Dendritic cell treated with granulocyte-macrophage colony-stimulating factor and Interleukin-4, amounts not matched to agents 40 ng/mL and 50 ng/mL, for 4 days (primary cell): ENCODE measurements around the gene EID3.

Experiments used
- H3K27ac Mint-ChIP-seq: one replicate; pipeline ENCODE4 v1.8.0; 2022; ENCODE audit warnings: mild to moderate bottlenecking, mixed read lengths
- H3K27me3 Mint-ChIP-seq: one replicate; pipeline ENCODE4 v1.8.0; 2022; ENCODE audit warnings: mild to moderate bottlenecking, mixed read lengths
- H3K36me3 Mint-ChIP-seq: one replicate; pipeline ENCODE4 v1.8.0; 2022; ENCODE audit warnings: low read depth, mixed read lengths
- H3K4me1 Mint-ChIP-seq: one replicate; pipeline ENCODE4 v1.8.0; 2022; ENCODE audit warnings: low read depth, mixed read lengths
- H3K4me3 Mint-ChIP-seq: one replicate; pipeline ENCODE4 v1.8.0; 2022; ENCODE audit warnings: mild to moderate bottlenecking, moderate library complexity, mixed read lengths
- H3K9me3 Mint-ChIP-seq: one replicate; pipeline ENCODE4 v1.8.0; 2022; ENCODE audit warnings: mixed read lengths
- intact Hi-C: fragments of 100-400 bp; cut with micrococcal nuclease; formaldehyde crosslinking; loops from one replicate; pipeline ENCODE4 v1.15.0; 2022

EID3 gene

DNA sequence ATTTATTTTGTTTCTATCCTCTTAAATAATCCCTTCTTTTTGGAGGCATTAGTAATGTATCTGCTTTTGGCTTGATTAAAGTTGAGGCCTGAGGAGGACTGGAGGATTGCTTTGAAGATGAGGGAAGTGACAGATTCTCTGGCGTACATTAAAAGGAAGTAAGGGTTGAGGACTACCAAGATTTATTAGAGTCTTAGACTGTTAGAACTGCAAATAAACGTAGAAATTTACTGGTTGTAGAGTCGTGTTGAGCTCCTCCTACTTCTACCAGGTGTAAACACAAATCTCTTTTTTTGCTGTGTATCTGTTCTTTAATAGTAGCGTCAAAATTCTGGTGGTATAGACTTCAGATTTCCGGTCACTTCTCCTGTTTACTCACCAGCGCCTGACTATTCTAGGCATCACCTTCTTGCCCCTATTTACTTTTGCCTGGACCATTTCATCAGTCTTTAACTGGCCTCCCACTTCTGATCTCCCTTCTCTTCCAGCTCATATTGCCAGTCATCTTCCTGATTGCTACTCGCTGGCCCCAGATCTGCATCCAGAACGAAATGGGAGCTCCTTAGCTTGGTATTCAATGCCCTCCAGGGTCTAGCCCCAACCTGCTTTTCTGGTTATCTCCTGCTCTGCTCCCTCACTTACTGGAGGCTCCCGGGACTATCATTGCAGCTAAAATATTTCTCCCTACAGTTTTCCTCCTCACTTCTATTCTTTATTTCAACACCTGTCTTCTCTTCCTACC, 8.4 kb upstream of the EID3 start:
- no peaks in the 10 kb centered on the region for H3K27me3 Mint-ChIP-seq
- H3K4me1 Mint-ChIP-seq: peaks cover 48% of the 10 kb centered on the region
- peak overlapping the region; percentile 51 for H3K27ac Mint-ChIP-seq
- no peaks in the 10 kb centered on the region for H3K9me3 Mint-ChIP-seq
- H3K36me3 Mint-ChIP-seq: peaks cover 74% of the 10 kb centered on the region
- no peak overlapping the region for H3K4me3 Mint-ChIP-seq
- intact Hi-C loops: no loop called here

DNA sequence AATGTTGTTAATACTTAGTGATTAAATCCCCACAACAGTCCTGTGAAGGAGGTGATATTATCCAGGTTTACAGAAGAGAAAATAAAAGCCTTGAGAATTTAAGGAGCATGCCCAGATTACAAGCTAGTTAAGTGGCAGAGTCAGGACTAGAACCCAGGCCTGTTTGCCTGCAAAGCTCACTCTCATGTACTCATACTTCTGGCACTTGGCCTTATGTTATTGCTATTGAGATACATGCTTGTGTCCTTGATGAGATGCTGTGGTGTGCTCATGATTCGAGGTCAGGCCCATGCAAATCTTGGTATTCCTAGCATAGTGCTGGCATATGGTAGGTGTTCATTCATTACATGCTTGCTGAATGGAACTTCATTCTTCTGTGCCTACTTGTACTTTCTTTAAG, 7.6 kb upstream of the EID3 start:
- intact Hi-C loops: no loop called here
- Mint-ChIP-seq H3K9me3 (no peaks in the 10 kb centered on the region), H3K4me1 (peaks cover 55% of the 10 kb centered on the region), H3K4me3 (no peak overlapping the region), H3K27ac (peak overlapping the region; percentile 51), H3K27me3 (no peaks in the 10 kb centered on the region), H3K36me3 (peaks cover 83% of the 10 kb centered on the region)

DNA sequence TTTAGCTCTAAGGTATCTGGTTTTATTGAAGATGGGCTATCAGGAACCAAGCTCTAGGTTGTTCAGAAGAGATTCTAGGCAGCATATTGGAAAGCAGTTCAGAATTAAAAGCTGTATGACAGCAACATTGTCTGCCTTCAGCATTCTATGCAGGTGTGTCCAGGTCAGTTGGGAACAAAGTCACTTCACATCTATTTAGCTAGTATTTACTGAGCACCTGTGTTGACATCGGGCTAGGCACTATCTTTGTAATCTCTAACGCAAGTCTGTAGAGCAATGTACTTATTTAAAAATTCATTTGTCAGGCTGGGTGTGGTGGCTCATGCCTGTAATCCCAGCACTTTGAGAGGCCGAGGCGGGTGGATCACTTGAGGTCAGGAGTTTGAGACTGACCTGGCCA, 6.8 kb upstream of the EID3 start:
- H3K36me3 Mint-ChIP-seq: peaks cover 81% of the 10 kb centered on the region
- no peak overlapping the region for H3K27ac Mint-ChIP-seq
- no peaks in the 10 kb centered on the region for H3K9me3 Mint-ChIP-seq
- H3K4me1 Mint-ChIP-seq: peaks cover 53% of the 10 kb centered on the region
- no peaks in the 10 kb centered on the region for H3K27me3 Mint-ChIP-seq
- intact Hi-C loops: no loop called here
- H3K4me3 Mint-ChIP-seq: no peak overlapping the region

DNA sequence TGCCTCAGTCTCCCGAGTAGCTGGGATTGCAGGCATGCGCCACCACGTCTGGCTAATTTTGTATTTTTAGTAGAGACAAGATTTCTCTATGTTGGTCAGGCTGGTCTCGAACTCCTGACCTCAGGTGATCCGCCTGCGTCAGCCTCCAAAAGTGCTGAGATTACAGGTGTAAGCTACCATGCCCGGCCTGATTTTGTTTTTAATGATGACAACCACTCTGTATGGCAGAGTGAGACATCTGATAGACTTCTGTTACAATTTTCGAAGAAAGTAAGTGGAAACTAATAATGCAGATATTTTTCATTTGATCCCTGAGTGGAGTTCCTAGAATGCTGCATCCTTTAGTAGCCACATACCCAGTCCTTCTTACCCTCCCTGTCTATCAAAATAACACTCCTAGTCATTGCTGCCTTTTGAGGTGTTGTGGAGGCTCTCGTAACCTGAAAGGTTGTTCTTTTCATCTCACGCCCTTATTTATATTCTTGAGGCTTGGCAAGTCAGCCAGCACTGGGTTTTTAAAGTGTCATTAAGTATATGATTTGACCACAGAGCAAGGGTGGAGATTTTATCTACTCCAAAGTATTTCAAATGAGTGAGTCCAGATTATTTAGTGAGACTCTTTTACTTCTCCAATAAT, 5.9 kb upstream of the EID3 start:
- H3K27me3 Mint-ChIP-seq: no peaks in the 10 kb centered on the region
- H3K4me3 Mint-ChIP-seq: no peak overlapping the region
- intact Hi-C loops: no loop called here
- peaks cover 45% of the 10 kb centered on the region for H3K4me1 Mint-ChIP-seq
- no peaks in the 10 kb centered on the region for H3K9me3 Mint-ChIP-seq
- H3K36me3 Mint-ChIP-seq: peaks cover 72% of the 10 kb centered on the region
- no peak overlapping the region for H3K27ac Mint-ChIP-seq

DNA sequence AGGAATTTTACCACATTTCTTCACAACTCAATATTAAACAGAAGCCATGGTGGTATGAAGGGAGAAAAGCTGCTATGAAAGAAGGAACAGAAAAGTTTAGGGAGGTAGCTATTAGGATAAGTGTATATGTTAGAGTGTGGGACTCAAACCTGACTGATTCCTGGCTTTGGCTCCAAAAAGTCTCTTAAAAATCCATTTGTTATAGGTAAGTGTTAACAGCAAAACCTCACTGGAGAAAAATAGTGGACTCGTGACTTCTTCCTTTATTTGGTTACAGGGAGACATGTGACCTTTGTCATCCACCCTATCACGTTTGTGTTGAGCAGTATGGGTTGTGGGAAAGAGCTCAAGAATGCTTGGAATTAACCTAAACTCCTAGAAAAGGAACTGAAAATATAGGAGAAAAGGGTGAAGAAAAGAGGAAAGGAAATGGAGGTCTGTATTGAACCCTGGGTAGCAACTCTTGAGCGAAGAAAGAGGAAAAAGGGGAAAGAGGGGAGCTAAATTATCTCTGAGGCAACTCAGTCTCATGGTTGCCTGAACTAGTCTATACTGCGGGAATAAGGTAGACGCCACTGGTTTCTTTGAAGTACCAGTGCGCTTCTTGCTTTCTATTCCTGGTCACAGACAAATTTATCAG, 3.6 kb upstream of the EID3 start:
- H3K9me3 Mint-ChIP-seq: no peaks in the 10 kb centered on the region
- peak overlapping the region; percentile 51 for H3K27ac Mint-ChIP-seq

DNA sequence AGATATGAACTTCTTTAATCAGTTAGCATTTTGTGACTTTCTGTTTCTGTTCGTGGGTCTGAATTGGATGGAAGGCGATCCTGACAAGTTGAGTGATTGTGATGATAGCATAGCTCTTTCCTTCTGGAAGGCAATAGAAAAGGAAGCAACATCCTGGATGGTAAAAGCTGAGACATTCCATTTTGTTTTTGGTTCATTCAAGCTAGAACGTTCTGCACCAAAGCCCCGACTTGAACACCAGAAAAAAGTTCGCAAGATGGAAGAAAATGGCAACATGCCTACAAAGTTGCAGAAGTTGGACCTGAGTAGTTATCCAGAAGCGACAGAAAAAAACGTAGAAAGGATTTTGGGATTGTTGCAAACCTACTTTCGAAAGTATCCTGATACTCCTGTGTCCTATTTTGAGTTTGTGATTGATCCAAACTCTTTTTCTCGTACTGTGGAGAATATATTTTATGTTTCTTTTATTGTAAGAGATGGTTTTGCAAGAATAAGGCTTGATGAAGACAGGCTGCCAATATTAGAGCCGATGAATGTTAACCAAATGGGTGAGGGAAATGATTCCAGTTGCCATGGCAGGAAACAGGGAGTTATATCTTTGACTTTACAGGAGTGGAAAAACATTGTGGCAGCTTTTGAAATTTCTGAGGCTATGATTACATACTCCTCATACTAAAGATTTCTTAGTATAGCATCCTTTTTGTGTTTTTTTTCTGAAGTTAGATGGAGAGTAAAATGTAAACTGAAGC, 896 bp downstream of the EID3 start:
- Mint-ChIP-seq H3K27ac (peak overlapping the region; percentile 84), H3K4me1 (peaks cover 66% of the 10 kb centered on the region), H3K36me3 (peaks cover 72% of the 10 kb centered on the region), H3K4me3 (peak overlapping the region; percentile 94), H3K27me3 (no peaks in the 10 kb centered on the region), H3K9me3 (no peaks in the 10 kb centered on the region)
- intact Hi-C loops: loop anchor here (5.0 kb wide), 1 partner anchor 87 kb away; the partner anchor contains the start of gene TXNRD1

More for the DNA sequence above, 3.6 kb upstream of the EID3 start:
- intact Hi-C loops: loop anchor here (5.0 kb wide), 1 partner anchor 83 kb away; the partner anchor contains the start of gene TXNRD1
- Mint-ChIP-seq H3K4me3 (no peak overlapping the region), H3K4me1 (peaks cover 43% of the 10 kb centered on the region), H3K27me3 (no peaks in the 10 kb centered on the region), H3K36me3 (peaks cover 65% of the 10 kb centered on the region)

DNA sequence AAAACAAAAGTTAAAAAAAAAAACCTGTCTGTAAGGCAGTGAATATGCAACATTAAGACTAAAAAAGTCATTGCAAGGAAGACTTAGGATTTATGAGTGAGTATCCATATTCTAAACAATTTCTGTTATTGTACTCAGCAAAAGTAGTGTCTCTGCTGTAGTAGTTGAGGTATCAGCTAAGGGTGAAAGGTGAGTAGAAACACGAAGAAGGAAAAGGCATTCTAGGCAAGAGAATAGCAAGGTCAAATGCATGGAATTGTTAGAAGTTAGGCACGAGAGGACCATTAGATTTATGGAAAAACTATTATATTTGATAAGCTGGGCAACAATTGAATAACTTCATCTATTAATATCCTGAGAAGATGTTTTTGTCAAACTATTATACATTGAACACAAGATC, 1.8 kb downstream of the EID3 start:
- intact Hi-C loops: no loop called here
- H3K9me3 Mint-ChIP-seq: no peaks in the 10 kb centered on the region
- no peak overlapping the region for H3K4me3 Mint-ChIP-seq
- no peaks in the 10 kb centered on the region for H3K27me3 Mint-ChIP-seq
- H3K36me3 Mint-ChIP-seq: peaks cover 74% of the 10 kb centered on the region
- no peak overlapping the region for H3K27ac Mint-ChIP-seq
- peaks cover 63% of the 10 kb centered on the region for H3K4me1 Mint-ChIP-seq

DNA sequence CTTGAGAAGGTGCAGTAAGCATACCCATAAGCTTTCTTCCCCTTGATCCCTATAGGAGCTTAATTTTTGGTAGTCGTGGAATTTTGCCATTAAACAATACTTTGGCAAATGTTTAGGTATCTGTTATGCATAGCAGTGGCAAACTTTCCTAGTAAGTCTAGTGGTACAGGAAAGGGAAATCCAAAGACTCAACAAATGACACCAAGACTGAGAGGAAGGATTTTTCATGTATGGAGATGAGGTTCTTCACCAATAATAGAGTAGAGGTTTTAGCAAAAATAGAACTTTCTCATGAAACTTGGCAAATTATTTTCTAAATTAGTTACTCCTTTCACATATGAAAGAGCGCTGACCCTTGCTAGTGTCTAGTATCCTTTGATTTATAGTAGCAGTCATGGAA, 2.8 kb downstream of the EID3 start:
- intact Hi-C loops: no loop called here
- H3K4me1 Mint-ChIP-seq: peaks cover 58% of the 10 kb centered on the region

DNA sequence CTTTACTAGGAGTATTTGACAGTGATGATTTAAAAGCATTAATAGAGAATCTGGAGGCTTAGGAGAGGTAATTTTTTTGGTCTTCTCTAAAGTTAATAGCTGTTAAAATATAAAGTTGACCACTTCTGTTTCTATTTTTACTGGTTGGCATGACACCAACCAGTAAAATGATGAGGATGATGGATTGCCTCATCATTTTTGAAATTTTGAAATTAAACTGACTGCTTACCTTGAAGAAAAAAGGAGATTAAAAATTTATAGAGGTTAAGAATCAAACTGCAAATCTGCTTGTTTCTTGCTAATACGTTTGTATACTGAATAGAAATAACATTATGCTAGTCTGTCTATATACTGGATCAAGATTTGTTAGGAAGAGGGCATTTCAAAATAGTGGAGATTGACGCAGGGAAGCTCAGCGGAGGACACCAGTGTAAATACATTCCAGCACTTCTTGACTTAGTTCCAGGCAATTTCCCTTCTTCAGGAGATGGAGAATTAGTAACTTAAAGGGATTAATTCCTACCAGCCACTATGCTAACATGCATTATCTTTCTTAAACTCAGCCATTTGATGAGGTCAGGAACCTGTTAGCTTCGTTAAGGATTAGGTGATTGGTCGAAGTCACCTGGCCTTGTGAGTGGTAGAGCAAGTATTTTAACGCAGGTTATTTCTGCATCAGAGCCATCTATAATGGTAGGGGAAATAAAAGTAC, 3.6 kb downstream of the EID3 start:
- no peaks in the 10 kb centered on the region for H3K27me3 Mint-ChIP-seq
- intact Hi-C loops: no loop called here
- H3K27ac Mint-ChIP-seq: no peak overlapping the region

More for the DNA sequence above, 2.8 kb downstream of the EID3 start:
- Mint-ChIP-seq H3K27me3 (no peaks in the 10 kb centered on the region), H3K4me3 (no peak overlapping the region), H3K9me3 (no peaks in the 10 kb centered on the region), H3K27ac (no peak overlapping the region), H3K36me3 (peaks cover 69% of the 10 kb centered on the region)

DNA sequence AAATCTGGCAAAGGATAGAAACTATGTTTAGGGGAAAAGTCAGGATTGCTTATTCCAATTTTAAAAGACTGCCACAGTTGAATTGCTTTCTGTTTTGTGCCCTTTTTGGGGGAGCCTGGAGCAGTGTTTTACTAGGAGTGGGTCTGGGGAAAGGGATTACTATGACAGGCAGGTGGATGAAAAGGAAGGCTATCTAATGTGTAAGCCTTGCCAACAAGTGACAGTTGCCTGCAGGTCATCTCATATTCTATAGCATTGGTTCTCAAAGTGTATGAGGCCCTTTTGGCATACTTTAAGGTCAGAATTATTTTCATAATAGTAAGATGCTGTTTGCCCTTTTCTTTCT, 4.1 kb downstream of the EID3 start:
- Mint-ChIP-seq H3K9me3 (no peaks in the 10 kb centered on the region), H3K27ac (no peak overlapping the region), H3K4me3 (no peak overlapping the region), H3K4me1 (peaks cover 57% of the 10 kb centered on the region), H3K27me3 (no peaks in the 10 kb centered on the region), H3K36me3 (peaks cover 80% of the 10 kb centered on the region)
- intact Hi-C loops: no loop called here

More for the DNA sequence above, 3.6 kb downstream of the EID3 start:
- Mint-ChIP-seq H3K9me3 (no peaks in the 10 kb centered on the region), H3K36me3 (peaks cover 76% of the 10 kb centered on the region), H3K4me3 (no peak overlapping the region), H3K4me1 (peaks cover 58% of the 10 kb centered on the region)

DNA sequence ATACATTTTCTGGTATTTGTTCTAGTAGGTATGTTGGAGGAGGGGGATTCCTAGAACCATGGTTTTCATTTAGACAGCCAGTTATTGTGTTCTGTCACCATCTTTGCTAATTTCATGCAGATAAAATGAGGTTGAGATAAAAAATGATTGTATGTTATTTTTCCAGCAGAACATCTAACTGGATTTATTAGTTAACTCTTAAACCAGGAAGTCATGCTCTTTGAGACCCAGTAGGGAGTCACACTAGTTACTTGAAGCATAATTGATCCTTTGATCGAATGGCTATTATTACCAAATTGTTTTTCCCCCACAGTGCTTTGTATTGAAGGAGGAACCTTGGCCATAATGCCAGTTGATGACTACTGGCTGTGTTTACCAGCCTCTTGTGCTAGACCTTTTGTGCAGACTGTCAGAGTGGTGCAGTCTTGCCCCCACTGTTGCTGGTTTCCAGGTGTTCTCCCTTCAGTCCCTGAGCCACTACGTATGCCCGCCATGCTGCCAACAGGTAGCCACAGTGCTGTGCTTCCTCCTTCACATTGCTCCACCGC, 6.0 kb downstream of the EID3 start:
- intact Hi-C loops: no loop called here
- no peak overlapping the region for H3K27ac Mint-ChIP-seq
- peaks cover 84% of the 10 kb centered on the region for H3K36me3 Mint-ChIP-seq
- no peak overlapping the region for H3K4me3 Mint-ChIP-seq
- no peaks in the 10 kb centered on the region for H3K27me3 Mint-ChIP-seq
- peaks cover 45% of the 10 kb centered on the region for H3K4me1 Mint-ChIP-seq
- H3K9me3 Mint-ChIP-seq: no peaks in the 10 kb centered on the region

DNA sequence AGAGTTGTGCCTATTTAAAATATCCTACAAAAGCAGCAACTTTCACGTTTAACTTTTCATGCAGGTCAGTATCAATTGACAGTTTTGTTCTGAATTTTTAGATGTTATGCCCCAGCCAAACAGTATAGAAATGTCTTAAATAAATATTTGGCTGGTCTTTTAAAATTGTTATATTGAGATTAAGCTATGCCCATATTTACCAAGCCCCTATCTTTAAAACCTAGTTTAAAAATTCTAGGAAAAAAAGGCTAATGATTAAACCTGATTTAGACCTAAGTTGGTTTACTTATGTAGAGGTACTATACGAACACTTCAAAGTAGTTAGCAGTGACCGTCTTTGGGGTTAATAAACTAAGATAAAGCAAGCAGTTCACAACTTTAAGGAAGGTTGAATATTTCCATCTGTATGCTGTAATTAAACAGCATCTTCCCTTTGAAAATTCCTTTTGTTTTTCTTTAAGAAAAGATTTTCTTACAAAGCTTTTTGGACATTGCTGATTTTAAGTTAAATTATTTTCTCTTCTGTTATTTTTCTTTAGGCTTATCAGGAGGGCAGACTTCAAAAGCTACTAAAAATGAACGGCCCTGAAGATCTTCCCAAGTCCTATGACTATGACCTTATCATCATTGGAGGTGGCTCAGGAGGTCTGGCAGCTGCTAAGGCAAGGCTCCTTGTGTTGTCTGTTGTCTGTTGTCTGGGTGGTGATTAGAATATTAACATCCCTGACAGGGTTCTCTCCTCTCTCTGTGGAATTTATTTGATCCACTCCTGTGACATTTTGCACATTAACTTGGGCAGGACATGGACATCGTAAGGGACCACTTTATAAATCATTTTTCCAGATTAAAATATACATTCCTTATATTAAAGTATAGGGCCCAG, 7.5 kb downstream of the EID3 start:
- Mint-ChIP-seq H3K4me1 (peaks cover 35% of the 10 kb centered on the region), H3K4me3 (no peak overlapping the region), H3K27ac (no peak overlapping the region), H3K9me3 (no peaks in the 10 kb centered on the region), H3K27me3 (no peaks in the 10 kb centered on the region), H3K36me3 (peaks cover 84% of the 10 kb centered on the region)
- intact Hi-C loops: no loop called here
